Measurements from ENCODE around the gene ZNF513. TPM values are rescaled to one million over a fixed set of nuclear protein-coding genes. Genes with fewer than 3 reads are reported as not detected.

ZNF513 gene
- total RNA-seq, 3 donors from 2014 or later = 22.6 to 32.0 (median 25.4) TPM

- intact Hi-C loops (cut with DNase I, micrococcal nuclease) = no loop called here
- TF ChIP-seq CTCF (IDR thresholded peaks at IDR 0.05) = no peak
- DNase-seq (no peak), ATAC-seq (no peak)
- peaks cover 19% of the 10 kb centered on the region for H3K4me1 ChIP-seq (ENCODE audit: low read depth)
- no peaks in the 10 kb centered on the region for H3K9me3 ChIP-seq
- H3K36me3 ChIP-seq (ENCODE audit: low read depth) = peaks cover 6% of the 10 kb centered on the region
- H3K4me3 ChIP-seq = no peak overlapping the region
These were observed 1.7 kb downstream of the ZNF513 start for GRCh38 chr2:27378809-27379290.

DNA sequence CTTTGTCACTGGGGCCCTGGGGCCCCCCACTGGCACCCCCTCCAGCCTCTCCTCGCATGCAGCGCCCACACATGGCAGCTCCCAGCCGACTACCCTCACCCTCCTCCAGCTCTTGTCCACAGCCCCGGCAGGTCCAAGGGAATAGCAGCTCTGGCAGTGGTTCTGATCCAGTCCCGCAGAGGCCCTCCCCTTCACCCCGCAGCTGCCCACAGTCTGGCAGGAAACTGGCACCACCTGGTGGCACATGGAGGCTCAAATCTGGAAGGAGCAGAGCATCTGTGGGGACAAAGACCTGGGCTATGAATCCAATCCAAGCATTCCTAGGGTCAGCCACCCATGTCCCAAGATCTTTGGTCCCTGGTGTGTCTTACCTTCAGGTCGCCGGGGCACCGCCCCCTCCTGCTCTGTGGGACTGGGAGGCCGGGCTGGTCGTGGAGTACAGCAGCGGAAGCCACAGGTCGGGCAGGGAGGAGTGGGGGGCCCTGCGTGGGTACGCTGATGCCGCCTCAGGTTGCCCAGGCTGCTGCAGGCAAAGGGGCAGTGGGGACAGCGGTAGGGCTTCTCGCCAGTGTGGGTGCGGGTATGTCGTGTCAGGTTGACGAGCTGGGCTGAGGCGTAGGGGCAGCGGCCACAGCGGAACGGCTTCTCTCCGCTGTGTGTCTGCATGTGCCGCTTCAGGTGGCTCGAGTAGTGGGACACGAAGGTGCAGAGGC lies 2.3 kb downstream of the ZNF513 start:
- Histone ChIP-seq H3K4me3 (no peak overlapping the region), H3K9me3 (no peaks in the 10 kb centered on the region), H3K36me3 (ENCODE audit: low read depth) (peaks cover 10% of the 10 kb centered on the region), H3K4me1 (ENCODE audit: low read depth) (peaks cover 19% of the 10 kb centered on the region)
- ATAC-seq = no peak
- no peak for TF ChIP-seq CTCF (IDR thresholded peaks at IDR 0.05)
- DNase-seq = peak in 2 of 3 donors; percentile 51 to 66
- intact Hi-C loops (cut with DNase I, micrococcal nuclease) = no loop called here

GRCh38 chr2:27377618-27378095 lies 2.9 kb downstream of the ZNF513 start:
- no peak overlapping the region for H3K4me3 ChIP-seq
- no peaks in the 10 kb centered on the region for H3K9me3 ChIP-seq
- no peak for TF ChIP-seq CTCF (IDR thresholded peaks at IDR 0.05)
- peaks cover 10% of the 10 kb centered on the region for H3K36me3 ChIP-seq (ENCODE audit: low read depth)
- ATAC-seq (no peak), DNase-seq (no peak)
- peaks cover 19% of the 10 kb centered on the region for H3K4me1 ChIP-seq (ENCODE audit: low read depth)
- intact Hi-C loops (cut with DNase I, micrococcal nuclease) = no loop called here

DNA sequence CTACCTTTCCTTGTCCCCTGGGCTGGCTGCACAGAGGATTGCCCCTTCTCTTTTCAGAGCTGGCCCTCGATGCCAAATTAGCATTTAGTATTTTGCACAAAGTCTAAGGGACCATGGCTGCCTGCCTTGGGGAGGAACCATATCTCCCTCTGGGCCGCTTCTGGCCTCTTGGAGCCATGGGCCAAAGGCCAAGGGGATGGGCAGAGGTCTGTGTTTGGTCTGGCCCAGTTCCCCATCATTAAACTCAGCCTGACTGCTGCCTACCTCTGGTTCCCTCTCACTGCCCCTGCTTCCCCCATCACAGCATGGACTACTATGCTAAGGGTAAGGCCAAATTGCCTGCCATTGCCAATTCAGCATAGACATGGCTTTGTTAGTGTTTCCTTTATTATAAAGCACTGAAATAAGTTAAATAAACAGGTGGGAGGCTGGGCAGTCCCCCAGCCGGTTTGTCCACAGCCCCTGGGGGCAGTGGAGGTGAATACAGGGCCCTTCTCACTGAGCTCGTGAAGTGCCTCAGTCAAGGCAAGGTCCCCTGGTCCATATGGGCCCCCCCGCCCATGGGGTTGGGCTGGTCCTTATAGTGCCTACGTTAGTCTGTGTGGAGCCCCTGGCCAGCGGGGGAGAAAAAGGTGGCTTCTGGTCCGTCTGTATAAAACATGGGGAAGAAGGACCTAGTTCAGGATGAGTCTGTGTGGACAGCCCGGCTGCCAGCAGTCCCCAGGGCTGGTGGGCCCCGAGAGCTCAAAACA lies 3.5 kb downstream of the ZNF513 start:
- Histone ChIP-seq H3K4me1 (ENCODE audit: low read depth) (peaks cover 22% of the 10 kb centered on the region), H3K36me3 (ENCODE audit: low read depth) (peaks cover 10% of the 10 kb centered on the region)
- intact Hi-C loops (cut with DNase I, micrococcal nuclease) = no loop called here

More for the DNA sequence above, 3.5 kb downstream of the ZNF513 start:
- DNase-seq (no peak), ATAC-seq (no peak)
- TF ChIP-seq CTCF (IDR thresholded peaks at IDR 0.05) = no peak
- no peak overlapping the region for H3K4me3 ChIP-seq
- H3K9me3 ChIP-seq = no peaks in the 10 kb centered on the region
